ENCODE measurements around the gene PIGL. TPM values are rescaled to one million over a fixed set of nuclear protein-coding genes. Genes with fewer than 3 reads are reported as not detected.

Gene PIGL
- total RNA-seq, 4 donors from 2014 or later, result 59.7 to 94.0 (median 68.0) TPM

GRCh38 chr17:16345565-16345964 is 128.6 kb downstream of the PIGL start:
- no peak for TF ChIP-seq CTCF (IDR thresholded peaks at IDR 0.05; ENCODE audit: low read depth)

GRCh38 chr17:16346721-16347271 is 129.8 kb downstream of the PIGL start:
- TF ChIP-seq CTCF (IDR thresholded peaks at IDR 0.05; ENCODE audit: low read depth), result no peak

GRCh38 chr17:16348586-16348985 is 131.6 kb downstream of the PIGL start:
- TF ChIP-seq CTCF (IDR thresholded peaks at IDR 0.05; ENCODE audit: low read depth), result no peak

- TF ChIP-seq CTCF (IDR thresholded peaks at IDR 0.05; ENCODE audit: low read depth), result no peak
Measured at GRCh38 chr17:16349431-16349830, 132.4 kb downstream of the PIGL start.

GRCh38 chr17:16351831-16352230 is 134.8 kb downstream of the PIGL start:
- no peak for TF ChIP-seq CTCF (IDR thresholded peaks at IDR 0.05; ENCODE audit: low read depth)

- TF ChIP-seq CTCF (IDR thresholded peaks at IDR 0.05; ENCODE audit: low read depth), result no peak
Measured at GRCh38 chr17:16352303-16352666, 135.3 kb downstream of the PIGL start.

- no peak for TF ChIP-seq CTCF (IDR thresholded peaks at IDR 0.05; ENCODE audit: low read depth)
Measured at GRCh38 chr17:16352667-16353316, 135.8 kb downstream of the PIGL start.
